Activated CD8-positive, alpha-beta T cell treated with anti-CD3 and anti-CD28 coated beads, Interleukin-2, amount 10 ng/mL, durations not matched to agents 7 days and 5 days (primary cell): ENCODE results near the gene GALE. TPM values are rescaled to one million over a fixed set of nuclear protein-coding genes. Genes with fewer than 3 reads are reported as not detected.
"Not testable (repeated sequence)": the region's sequence is repeated elsewhere in the genome, so short reads cannot be mapped to it uniquely, and the experiment has no call there.

ENCODE experiments used
- ATAC-seq: fragments of 150-1000 bp; cut with Tn5 transposase; one replicate; pipeline ENCODE4 v1.10.0; 2021; ENCODE audit warnings: moderate library complexity
- CTCF ChIA-PET: fragments of 350-600 bp; sonication (Branson Sonifier 250); formaldehyde crosslinking; loops from one replicate; lab custom pipeline; 2021; ENCODE audit warnings: antibody characterized with exemption; lab: Charles Lee
- POLR2A ChIA-PET: fragments of 350-600 bp; sonication (Branson Sonifier 250); formaldehyde crosslinking; loops from one replicate; lab custom pipeline; 2021; ENCODE audit warnings: antibody characterized with exemption; lab: Charles Lee
- DNase-seq: peaks from one replicate; pipeline ENCODE4 v3.0.0-alpha.2; 2020
- H3K27ac Mint-ChIP-seq: one replicate; pipeline ENCODE4 v1.8.0; 2021; ENCODE audit warnings: mild to moderate bottlenecking, mixed read lengths
- H3K27me3 Mint-ChIP-seq: one replicate; pipeline ENCODE4 v1.8.0; 2021; ENCODE audit warnings: low read depth, mixed read lengths
- H3K36me3 Mint-ChIP-seq: one replicate; pipeline ENCODE4 v1.8.0; 2021; ENCODE audit warnings: low read depth, mixed read lengths
- H3K4me1 Mint-ChIP-seq: one replicate; pipeline ENCODE4 v1.8.0; 2021; ENCODE audit warnings: low read depth, mixed read lengths
- H3K4me3 Mint-ChIP-seq: one replicate; pipeline ENCODE4 v1.8.0; 2021; ENCODE audit warnings: mild to moderate bottlenecking, mixed read lengths
- H3K9me3 Mint-ChIP-seq: one replicate; pipeline ENCODE4 v1.8.0; 2022; ENCODE audit warnings: mixed read lengths; ENCODE audit not compliant: insufficient read depth
- total RNA-seq, 2 experiments: library from RNA; stranded (reverse); gene quantifications; one replicate each; pipeline ENCODE4 v1.2.3, GENCODE V29; 2021

Gene GALE
- total RNA-seq = 10 to 100 TPM; 27.6 to 31.9 TPM

DNA sequence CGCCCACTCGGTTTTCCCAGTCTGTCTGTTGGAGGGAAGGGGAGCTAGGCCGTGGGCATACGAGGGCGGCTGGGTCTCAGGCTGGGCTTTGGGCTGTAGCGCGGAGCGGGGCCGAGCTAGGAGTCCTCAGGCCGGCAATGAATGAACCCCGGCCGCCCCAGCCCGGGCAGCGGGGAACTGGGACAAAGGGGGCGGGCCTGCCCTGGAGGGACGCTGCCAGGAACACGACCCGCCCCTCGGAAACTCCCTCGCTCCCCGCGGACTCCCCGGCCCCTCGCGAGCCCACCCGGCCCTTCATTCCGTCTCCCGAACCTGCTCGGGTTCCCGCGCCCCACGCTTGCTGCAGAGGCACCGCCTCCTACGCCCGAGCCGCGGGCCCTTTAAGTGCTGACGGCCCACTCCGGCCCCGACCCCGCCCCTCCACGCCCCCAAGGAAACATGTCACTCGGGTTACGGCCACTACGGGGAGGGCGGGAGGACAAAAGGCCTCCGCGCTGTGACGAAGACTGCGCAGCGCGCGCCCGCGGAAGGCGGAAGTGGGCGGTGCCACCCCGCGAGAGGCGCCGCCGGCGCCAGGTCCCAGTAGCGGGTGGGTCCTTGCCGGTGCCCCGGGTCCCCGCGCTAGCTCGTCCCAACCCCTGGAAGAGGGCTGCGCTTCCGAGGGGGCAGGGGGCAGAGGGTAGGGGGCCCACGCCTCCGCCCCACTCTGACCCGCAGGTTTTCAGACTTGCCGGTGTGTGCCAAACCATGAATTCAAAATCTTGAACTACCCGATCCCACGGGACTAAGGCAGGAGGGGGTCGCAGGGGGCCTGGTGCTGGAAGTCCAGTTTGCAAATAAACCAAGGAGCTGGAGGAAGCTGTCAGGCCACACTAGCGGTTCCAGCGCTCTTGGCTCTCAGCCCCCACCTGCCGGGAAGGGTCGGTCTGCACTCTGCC, at the start of gene GALE:
Gene GALE (minus strand): TSS at position 355 of the 938 bp plus-strand sequence. CDS start 1,747 bp downstream, outside the sequence.
- peak within 1 kb of the TSS; percentile 97 for H3K4me3 Mint-ChIP-seq
- no peaks in the 10 kb centered on the region for H3K9me3 Mint-ChIP-seq
- H3K36me3 Mint-ChIP-seq = peaks cover 25% of the 10 kb centered on the region
- peak within 1 kb of the TSS; percentile 96 for H3K27ac Mint-ChIP-seq
- ChIA-PET CTCF (interaction anchor here (0.8 to 6.7 kb wide), 7 partner anchors 9 to 116 kb away, joined by 3 to 53 read pairs (median 5); no protein-coding TSS in a partner anchor), POLR2A (interaction anchor here (0.6 to 3.7 kb wide), 13 partner anchors 10 to 456 kb away, joined by 3 to 33 read pairs (median 4); partner anchors contain the start of genes HMGCL, LYPLA2, PITHD1 and RPL11)
- peaks cover 21% of the 10 kb centered on the region for H3K4me1 Mint-ChIP-seq
- DNase-seq = peak; percentile 99
- no peaks in the 10 kb centered on the region for H3K27me3 Mint-ChIP-seq
- ATAC-seq = peak; percentile 89

DNA sequence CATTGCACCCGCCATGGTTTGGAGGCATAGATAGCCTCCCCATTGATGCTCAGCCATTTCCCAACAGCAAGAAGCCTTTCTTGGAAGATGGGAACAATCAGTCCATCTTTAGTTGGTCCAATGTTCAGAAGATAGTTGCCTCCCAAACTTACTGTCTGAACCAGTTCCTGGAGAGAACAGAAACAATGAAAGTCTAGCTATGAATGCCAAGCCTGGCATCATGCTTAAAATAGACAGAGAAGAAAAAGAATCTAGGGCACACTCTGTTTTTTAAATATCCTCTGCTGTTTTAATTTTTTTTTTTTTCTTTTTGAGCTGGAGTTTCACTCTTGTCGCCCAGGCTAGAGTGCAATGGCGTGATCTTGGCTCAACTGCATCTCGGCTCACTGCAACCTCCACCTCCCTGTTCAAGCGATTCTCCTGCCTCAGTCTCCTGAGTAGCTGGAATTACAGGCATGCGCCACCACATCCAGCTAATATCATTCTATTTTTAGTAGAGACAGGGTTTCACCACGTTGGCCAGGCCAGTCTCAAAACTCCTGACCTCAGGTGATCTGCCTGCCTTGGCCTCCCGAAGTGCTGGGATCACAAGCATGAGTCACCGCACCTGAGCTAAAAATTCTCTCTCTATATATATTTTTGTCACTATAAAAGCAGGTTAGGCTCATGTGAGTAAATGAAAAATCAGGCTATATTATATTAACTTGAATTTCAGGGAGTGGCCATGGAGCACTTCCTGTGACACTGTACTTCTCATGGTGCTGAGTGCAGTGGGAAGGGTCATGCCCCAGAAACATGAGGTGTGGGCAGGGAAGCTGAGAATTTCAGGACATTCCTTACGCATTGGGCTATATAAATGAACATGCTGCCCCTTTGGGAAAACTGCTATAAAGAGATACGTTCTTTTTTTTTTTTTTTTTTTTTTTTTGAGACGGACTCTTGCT, 48.4 kb upstream of the GALE start:
- CTCF ChIA-PET = interaction anchor here (0.7 to 1.0 kb wide), 2 partner anchors 77 to 156 kb away, joined by 3 read pairs; no protein-coding TSS in a partner anchor

DNA sequence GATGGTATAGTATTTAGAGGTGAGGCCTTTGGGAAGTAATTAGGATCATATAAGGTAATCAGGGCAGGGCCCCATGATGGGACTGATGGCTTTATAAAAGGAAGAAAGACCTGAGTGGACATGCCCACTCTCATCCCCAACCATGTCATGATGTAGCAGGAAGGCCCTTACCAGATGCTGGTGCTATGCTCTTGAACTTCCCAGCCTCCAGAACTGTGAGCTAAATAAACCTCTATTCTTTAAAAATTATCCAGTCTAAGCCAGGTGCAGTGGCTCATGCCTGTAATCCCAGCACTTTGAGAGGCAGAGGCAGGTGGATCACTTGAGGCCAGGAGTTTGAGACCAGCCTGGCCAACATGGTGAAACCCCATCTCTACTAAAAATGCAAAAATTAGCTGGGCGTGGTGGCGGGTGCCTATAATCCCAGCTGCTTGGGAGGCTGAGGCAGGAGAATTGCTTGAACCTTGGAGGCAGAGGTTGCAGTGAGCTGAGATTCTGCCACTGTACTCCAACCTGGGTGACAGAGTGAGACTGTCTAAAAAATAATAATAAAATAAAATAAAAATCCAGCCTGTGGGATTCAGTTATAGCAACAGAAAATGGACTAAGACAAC, 47.0 kb upstream of the GALE start:
- POLR2A ChIA-PET = not testable (repeated sequence)

More for the DNA sequence above, 48.4 kb upstream of the GALE start:
- Mint-ChIP-seq H3K9me3 (no peaks in the 10 kb centered on the region), H3K4me3 (no peak overlapping the region), H3K27me3 (no peaks in the 10 kb centered on the region), H3K27ac (no peak overlapping the region), H3K36me3 (peaks cover 25% of the 10 kb centered on the region), H3K4me1 (no peaks in the 10 kb centered on the region)
- ATAC-seq (no peak), DNase-seq (no peak)
- POLR2A ChIA-PET = no interaction called here

DNA sequence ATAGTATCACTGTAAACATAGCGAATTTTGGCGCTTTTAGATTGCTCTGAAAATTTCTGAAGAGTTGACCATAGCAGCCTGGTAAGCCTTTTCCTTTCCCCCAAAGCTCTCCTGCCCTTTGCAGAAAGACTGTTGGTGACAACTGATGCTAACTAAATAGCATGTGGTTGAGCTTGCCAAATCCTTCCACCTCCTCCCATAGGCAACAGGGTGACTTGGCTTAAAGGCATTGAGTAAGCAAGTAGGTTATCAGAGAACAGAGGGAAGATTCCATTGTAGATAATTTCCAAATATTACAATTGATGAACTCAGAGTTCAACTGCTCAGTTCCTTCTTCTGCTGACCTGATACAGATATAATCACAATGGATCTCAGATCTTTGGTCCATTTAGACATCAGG, 44.6 kb upstream of the GALE start:
- Mint-ChIP-seq H3K9me3 (no peaks in the 10 kb centered on the region), H3K36me3 (peaks cover 22% of the 10 kb centered on the region), H3K27ac (no peak overlapping the region), H3K4me3 (no peak overlapping the region), H3K4me1 (no peaks in the 10 kb centered on the region), H3K27me3 (peaks cover 11% of the 10 kb centered on the region)
- ChIA-PET POLR2A (no interaction called here), CTCF (interaction anchor here (0.7 kb wide), 1 partner anchor 35 kb away, joined by 3 read pairs; no protein-coding TSS in a partner anchor)
- no peak for ATAC-seq
- no peak for DNase-seq

More for the DNA sequence above, 47.0 kb upstream of the GALE start:
- H3K27me3 Mint-ChIP-seq, H3K27ac Mint-ChIP-seq, H3K4me1 Mint-ChIP-seq, H3K9me3 Mint-ChIP-seq, DNase-seq, H3K4me3 Mint-ChIP-seq, ATAC-seq: not testable (repeated sequence)
- peaks cover 25% of the 10 kb centered on the region for H3K36me3 Mint-ChIP-seq
- CTCF ChIA-PET = interaction anchor here (0.7 kb wide), 1 partner anchor 376 kb away, joined by 3 read pairs; no protein-coding TSS in a partner anchor

DNA sequence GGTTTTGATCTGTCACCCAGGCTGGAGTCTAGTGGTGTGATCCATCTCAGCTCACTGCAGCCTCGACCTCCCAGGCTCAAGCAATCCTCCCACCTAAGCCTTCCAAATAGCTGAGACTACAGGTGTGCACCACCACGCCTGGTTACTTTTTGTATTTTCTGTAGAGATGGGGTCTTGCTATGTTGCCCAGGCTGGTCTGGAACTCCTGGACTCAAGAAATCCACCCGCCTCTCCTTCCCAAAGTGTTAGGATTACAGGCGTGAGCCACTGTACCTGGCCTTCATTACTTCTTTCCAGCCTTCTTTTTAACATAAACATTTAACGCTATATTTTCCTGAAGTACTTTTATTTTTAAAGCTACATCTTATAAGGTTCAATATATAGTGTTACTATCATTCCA, 43.1 kb upstream of the GALE start:
- Mint-ChIP-seq H3K4me3 (no peak overlapping the region), H3K9me3 (no peaks in the 10 kb centered on the region), H3K27me3 (peaks cover 11% of the 10 kb centered on the region), H3K36me3 (peaks cover 22% of the 10 kb centered on the region), H3K27ac (no peak overlapping the region), H3K4me1 (peaks cover under 1% of the 10 kb centered on the region)
- CTCF ChIA-PET = interaction anchor here (0.6 to 1.0 kb wide), 5 partner anchors 12 to 268 kb away, joined by 3 to 4 read pairs (median 3); partner anchors contain the start of gene HMGCL
- ATAC-seq = no peak
- POLR2A ChIA-PET = no interaction called here
- DNase-seq = no peak

DNA sequence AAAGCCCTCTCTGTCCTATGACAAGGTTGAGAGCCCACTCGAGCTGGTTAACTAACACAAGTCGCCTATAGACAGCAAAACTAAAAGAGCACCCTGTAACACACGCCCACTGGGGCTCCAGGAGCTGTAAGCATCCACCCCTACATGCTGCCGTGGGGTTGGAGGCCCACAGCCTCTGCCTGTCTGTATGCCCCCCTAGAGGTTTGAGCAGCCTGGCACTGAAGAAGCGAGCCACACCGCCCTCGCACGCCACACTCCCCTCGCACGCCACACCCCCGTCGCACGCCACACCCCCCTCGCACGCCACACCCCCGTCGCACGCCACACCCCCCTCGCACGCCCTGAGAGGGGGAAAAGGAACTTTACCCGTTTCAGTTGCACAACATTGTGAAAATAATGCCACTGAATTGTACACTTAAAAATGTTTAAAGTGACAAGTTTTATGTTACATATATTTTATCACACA, 37.9 kb upstream of the GALE start:
- DNase-seq (peak; percentile 82), ATAC-seq (peak; percentile 100)
- Mint-ChIP-seq H3K36me3 (no peaks in the 10 kb centered on the region), H3K4me1 (peaks cover 16% of the 10 kb centered on the region), H3K9me3 (no peaks in the 10 kb centered on the region), H3K4me3 (peak overlapping the region; percentile 64), H3K27ac (peak overlapping the region; percentile 9), H3K27me3 (peaks cover 19% of the 10 kb centered on the region)
- ChIA-PET CTCF (interaction anchor here (1.2 to 2.4 kb wide), 4 partner anchors 14 to 78 kb away, joined by 3 to 12 read pairs (median 5); partner anchors contain the start of gene HMGCL), POLR2A (interaction anchor here (1.2 kb wide), 1 partner anchor 13 kb away, joined by 7 read pairs; the partner anchor contains the start of gene HMGCL)

DNA sequence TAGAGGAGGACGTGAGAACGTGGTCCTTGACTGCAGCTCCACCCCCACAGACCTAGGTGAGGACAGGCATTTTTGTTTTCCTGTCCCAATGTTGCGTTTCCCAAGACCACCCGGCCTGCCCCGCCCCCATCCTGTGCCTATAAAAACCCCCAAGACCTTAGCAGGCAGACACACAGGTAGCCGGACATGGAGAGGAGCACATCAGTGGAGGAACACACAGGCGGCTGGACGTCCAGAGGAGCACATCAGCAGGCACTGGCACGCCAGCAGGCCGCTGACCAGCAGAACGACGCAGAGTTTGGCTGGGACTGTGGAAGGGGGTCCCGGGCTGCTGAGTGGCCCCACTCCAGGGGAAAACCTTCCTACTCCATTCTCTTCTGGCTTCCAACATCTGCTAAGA, 37.4 kb upstream of the GALE start:
- ATAC-seq = peak; percentile 11
- no peak overlapping the region for H3K27ac Mint-ChIP-seq
- H3K9me3 Mint-ChIP-seq = no peaks in the 10 kb centered on the region
- no peak for DNase-seq
- peak overlapping the region; percentile 64 for H3K4me3 Mint-ChIP-seq
- POLR2A ChIA-PET = interaction anchor here (1.2 kb wide), 1 partner anchor 13 kb away, joined by 7 read pairs; the partner anchor contains the start of gene HMGCL
- CTCF ChIA-PET = interaction anchor here (1.2 to 2.4 kb wide), 2 partner anchors 28 to 79 kb away, joined by 5 to 12 read pairs; no protein-coding TSS in a partner anchor
- peaks cover 16% of the 10 kb centered on the region for H3K4me1 Mint-ChIP-seq
- H3K36me3 Mint-ChIP-seq = no peaks in the 10 kb centered on the region
- H3K27me3 Mint-ChIP-seq = peaks cover 19% of the 10 kb centered on the region

DNA sequence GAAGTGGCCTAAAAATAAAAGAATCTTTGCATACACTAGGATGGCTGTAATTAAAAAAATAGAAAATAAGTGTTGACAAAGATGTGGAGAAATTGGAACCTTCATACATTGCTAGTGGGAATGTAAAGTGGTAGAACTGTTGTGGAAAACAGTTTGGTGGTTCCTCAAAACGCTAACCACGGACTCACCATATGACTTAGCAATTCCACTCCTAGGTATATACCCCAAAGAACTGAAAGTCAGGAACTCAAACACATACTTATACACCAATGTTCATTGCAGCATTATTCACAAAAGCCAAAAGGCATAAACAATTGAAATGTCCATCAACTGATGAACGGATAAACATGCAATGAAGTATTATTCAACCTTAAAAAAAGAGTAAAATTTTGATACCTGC, 35.5 kb upstream of the GALE start:
- H3K9me3 Mint-ChIP-seq = no peaks in the 10 kb centered on the region
- CTCF ChIA-PET = no interaction called here
- H3K4me1 Mint-ChIP-seq = peaks cover 16% of the 10 kb centered on the region
- ATAC-seq (no peak), DNase-seq (no peak)
- H3K27me3 Mint-ChIP-seq = peaks cover 8% of the 10 kb centered on the region
- POLR2A ChIA-PET = no interaction called here
- H3K27ac Mint-ChIP-seq = no peak overlapping the region
- no peak overlapping the region for H3K4me3 Mint-ChIP-seq
- no peaks in the 10 kb centered on the region for H3K36me3 Mint-ChIP-seq

DNA sequence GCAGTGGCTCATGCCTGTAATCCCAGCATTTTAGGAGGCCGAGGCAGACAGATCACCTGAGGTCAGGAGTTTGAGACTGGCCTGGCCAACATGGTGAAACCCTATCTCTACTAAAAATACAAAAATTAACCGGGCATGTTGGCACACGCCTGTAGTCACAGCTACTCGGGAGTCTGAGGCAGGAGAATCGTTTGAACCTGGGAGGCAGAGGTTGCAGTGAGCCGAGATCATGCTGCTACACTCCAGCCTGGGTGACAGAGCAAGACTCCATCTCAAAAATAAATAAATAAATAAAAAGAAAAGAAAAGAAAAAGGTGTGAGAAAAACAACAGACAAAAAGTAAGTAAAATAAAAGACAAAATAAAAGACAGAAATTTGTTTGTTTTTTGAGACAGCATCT, 33.6 kb upstream of the GALE start:
- ChIA-PET CTCF (interaction anchor here (1.4 to 1.6 kb wide), 2 partner anchors 23 to 82 kb away, joined by 4 to 6 read pairs; no protein-coding TSS in a partner anchor), POLR2A (interaction anchor here (0.6 kb wide), 1 partner anchor 1736 kb away, joined by 4 read pairs; no protein-coding TSS in a partner anchor)
- not testable (repeated sequence) for DNase-seq, H3K9me3 Mint-ChIP-seq, ATAC-seq, H3K36me3 Mint-ChIP-seq, H3K27ac Mint-ChIP-seq, H3K4me3 Mint-ChIP-seq, H3K27me3 Mint-ChIP-seq
- peaks cover 16% of the 10 kb centered on the region for H3K4me1 Mint-ChIP-seq

DNA sequence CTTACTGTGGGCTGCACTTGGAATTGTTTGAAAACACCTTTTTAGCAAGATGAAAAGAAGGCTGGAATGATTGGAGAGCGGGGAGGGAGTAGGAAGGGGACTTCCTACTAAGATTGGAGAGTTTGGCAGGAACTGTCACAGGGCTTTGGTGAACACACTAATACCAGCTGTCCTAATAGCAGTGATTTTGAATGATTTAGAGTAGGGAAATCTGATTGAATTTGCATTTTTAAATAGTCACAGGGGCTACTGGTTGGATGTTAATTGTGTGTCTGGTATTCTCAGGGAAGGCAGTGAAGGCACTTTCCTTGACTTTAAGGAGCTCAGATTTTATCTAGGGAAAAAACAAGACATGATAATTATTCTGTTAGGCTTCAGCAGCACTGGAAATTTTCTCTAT, 27.2 kb upstream of the GALE start:
- Mint-ChIP-seq H3K4me3 (no peak overlapping the region), H3K9me3 (no peaks in the 10 kb centered on the region), H3K36me3 (peaks cover 5% of the 10 kb centered on the region), H3K4me1 (peaks cover 21% of the 10 kb centered on the region), H3K27ac (no peak overlapping the region), H3K27me3 (no peaks in the 10 kb centered on the region)
- DNase-seq = no peak
- ATAC-seq = no peak
- ChIA-PET CTCF (no interaction called here), POLR2A (interaction anchor here (0.5 kb wide), 1 partner anchor 152 kb away, joined by 3 read pairs; no protein-coding TSS in a partner anchor)
